Testis (tissue), 3 donors: ENCODE results near the gene NUP88. TPM values are rescaled to one million over a fixed set of nuclear protein-coding genes. Genes with fewer than 3 reads are reported as not detected.

Experiments
- DNase-seq: peaks from one replicate; pipeline ENCODE4 v3.0.0-alpha.2; 2019
- H3K27ac ChIP-seq, 2 donors: fragments of 200-600 bp; sonication (generic); one replicate each; pipeline ENCODE4 v1.5.1; 2019
- H3K27me3 ChIP-seq: fragments of 200-600 bp; sonication (generic); one replicate; pipeline ENCODE4 v1.5.1; 2019
- H3K36me3 ChIP-seq: fragments of 200-600 bp; sonication (generic); one replicate; pipeline ENCODE4 v1.5.1; 2017; ENCODE audit warnings: low read depth; ENCODE audit errors: missing control alignments
- H3K4me1 ChIP-seq: fragments of 200-600 bp; sonication (generic); one replicate; pipeline ENCODE4 v1.5.1; 2019
- H3K4me3 ChIP-seq, 2 donors: fragments of 200-600 bp; sonication (generic); one replicate each; pipeline ENCODE4 v1.5.1; 2017 to 2019
- H3K9me3 ChIP-seq: fragments of 200-600 bp; sonication (generic); one replicate; pipeline ENCODE4 v1.5.1; 2017
- POLR2A ChIP-seq: fragments of 450-650 bp; IDR thresholded peaks from one replicate; pipeline ENCODE4 v1.6.1; 2017; ENCODE audit warnings: antibody characterized with exemption, mild to moderate bottlenecking, moderate library complexity
- WGBS, 2 donors: methylation state at CpG; one replicate each; pipeline ENCODE4 v1.1.5; 2018; 5-methylcytosine and 5-hydroxymethylcytosine counted together
- intact Hi-C: fragments of 100-400 bp; cut with DNase I; formaldehyde crosslinking; loops from one replicate; pipeline ENCODE4 v1.15.1; 2023; ENCODE audit warnings: low total_unique reads
- polyA plus RNA-seq: library from polyadenylated mRNA; stranded (reverse); fragments of 350-450 nt; fragmentation: Illumina TruSeq; extraction: RNeasy Lipid Tissue Mini Kit (QIAGEN cat#74804); gene quantifications from one replicate; pipeline ENCODE4 v1.2.3, GENCODE V29; 2014; ENCODE audit warnings: low read depth, low replicate concordance; ENCODE audit not compliant: insufficient read depth
- total RNA-seq, 2 donors: library from RNA; depleted of rRNA; stranded (reverse); fragments of >200 nt; gene quantifications; one replicate each; pipeline ENCODE4 v1.2.3, GENCODE V29; 2016
- TF ChIP-seq, protein P1 (sequence below), 3 experiments: fragments of 450-650 bp in 2 of 3; fragments of 200-600 bp in 1 of 3; sonication (generic) in 1 of 3; IDR thresholded peaks; one replicate each; pipeline ENCODE4 v1.5.1; 2016 to 2019; ENCODE audit warnings: antibody characterized with exemption in 3 of 3, mild to moderate bottlenecking in 2 of 3, moderate library complexity in 1 of 3

The NUP88 gene
- total and polyA plus RNA-seq, 3 donors from 2014 or later = 196 to 234 (median 211) TPM

DNA sequence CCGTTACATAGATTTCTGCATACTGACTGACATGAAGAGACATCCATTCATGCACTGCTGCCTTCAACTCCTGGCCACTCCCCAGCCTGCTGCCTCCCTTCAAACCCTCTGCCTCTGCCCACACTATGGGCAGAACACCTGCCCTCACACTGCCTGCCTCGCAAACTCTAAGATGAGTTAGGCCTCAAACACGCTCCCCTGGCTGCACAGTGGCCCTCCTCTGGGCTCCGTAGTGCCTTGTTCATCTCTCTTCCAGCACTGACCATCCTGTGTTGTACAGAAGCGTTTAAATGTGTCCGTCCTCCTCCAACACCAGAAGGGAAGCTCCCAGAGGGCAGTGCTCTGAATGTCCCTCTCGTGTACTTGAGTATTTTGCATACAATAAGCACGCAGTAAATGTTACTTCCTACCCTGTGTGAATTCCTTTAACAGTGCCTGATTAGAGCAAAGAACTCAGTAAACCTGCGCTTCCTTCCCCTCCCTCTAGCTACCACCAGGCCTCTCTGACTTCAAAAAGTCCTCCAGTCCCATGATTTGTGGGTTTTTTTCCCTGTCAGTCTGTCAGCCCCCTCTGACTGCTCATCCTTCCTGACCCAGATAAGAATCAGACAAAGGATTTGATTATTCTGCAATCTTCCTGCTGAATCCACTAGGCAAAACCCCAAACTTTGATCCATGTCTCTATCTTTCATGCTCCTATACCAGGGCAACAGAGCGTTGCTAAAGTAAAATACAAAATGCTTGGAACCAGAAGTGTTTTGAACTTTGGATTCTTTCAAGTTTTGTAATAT is 45.5 kb upstream of the NUP88 start:
- WGBS, 2 donors = 85 to 90% methylated on average over 10 of the region's 10 CpGs
- intact Hi-C loops = no loop called here
- DNase-seq = no peak
- Histone ChIP-seq H3K4me1 (peaks cover 10% of the 10 kb centered on the region), H3K4me3 (no peak overlapping the region), H3K27ac (no peak overlapping the region), H3K36me3 (no peaks in the 10 kb centered on the region), H3K9me3 (no peaks in the 10 kb centered on the region), H3K27me3 (no peaks in the 10 kb centered on the region)
- TF ChIP-seq POLR2A = no peak
- TF ChIP-seq, protein P1, sequence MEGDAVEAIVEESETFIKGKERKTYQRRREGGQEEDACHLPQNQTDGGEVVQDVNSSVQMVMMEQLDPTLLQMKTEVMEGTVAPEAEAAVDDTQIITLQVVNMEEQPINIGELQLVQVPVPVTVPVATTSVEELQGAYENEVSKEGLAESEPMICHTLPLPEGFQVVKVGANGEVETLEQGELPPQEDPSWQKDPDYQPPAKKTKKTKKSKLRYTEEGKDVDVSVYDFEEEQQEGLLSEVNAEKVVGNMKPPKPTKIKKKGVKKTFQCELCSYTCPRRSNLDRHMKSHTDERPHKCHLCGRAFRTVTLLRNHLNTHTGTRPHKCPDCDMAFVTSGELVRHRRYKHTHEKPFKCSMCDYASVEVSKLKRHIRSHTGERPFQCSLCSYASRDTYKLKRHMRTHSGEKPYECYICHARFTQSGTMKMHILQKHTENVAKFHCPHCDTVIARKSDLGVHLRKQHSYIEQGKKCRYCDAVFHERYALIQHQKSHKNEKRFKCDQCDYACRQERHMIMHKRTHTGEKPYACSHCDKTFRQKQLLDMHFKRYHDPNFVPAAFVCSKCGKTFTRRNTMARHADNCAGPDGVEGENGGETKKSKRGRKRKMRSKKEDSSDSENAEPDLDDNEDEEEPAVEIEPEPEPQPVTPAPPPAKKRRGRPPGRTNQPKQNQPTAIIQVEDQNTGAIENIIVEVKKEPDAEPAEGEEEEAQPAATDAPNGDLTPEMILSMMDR (IDR thresholded peaks at IDR 0.05) = no peak

DNA sequence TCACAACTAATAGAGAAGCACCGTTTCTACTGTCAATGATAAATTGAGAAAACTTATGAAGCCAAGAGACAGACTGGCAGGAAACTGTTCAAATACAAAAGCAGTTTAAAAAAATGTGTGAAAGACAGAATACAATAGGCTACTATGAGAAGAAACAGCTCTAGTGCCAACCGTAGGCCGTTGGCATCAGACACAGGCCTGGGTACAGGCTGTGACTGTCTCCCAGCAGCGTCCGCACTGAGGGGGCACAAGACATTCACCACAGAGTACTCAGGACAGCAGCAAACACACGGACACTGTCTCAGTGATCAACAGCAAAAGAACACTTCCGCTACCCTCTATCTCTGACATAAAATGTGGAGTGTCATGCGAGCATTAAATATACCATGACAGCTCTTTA is 27.3 kb upstream of the NUP88 start:
- Histone ChIP-seq H3K4me3 (no peak overlapping the region), H3K4me1 (no peaks in the 10 kb centered on the region), H3K36me3 (no peaks in the 10 kb centered on the region), H3K9me3 (no peaks in the 10 kb centered on the region), H3K27ac (no peak overlapping the region), H3K27me3 (no peaks in the 10 kb centered on the region)
- peak; percentile 56 for DNase-seq
- intact Hi-C loops = no loop called here
- no peak for TF ChIP-seq POLR2A
- TF ChIP-seq, protein P1 (IDR thresholded peaks at IDR 0.05) = no peak
- WGBS, 2 donors = 66 to 68% methylated on average over 8 of the region's 8 CpGs

DNA sequence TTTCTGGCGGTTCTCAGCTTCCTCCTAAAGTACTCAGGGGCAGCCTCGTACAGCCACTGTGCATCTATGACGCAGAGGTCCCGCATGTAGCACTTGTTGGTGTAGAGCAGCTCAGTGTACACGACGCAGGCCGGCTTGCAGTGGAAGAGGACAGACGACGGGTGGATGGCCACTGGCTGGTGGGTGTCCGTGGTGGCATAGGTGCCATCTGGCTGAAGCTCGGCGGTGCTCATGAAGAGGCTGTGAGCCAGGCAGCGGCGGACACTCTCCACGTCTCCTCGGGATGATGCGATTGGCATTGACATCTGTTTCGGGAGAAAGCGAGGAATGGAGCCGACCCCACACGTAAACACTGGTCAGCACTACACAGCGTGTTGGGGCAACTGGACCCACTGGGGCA is 24.7 kb upstream of the NUP88 start:
- H3K4me3 ChIP-seq = no peak overlapping the region
- no peaks in the 10 kb centered on the region for H3K4me1 ChIP-seq
- no peak for DNase-seq
- no peak overlapping the region for H3K27ac ChIP-seq
- TF ChIP-seq, protein P1 (IDR thresholded peaks at IDR 0.05) = no peak
- TF ChIP-seq POLR2A = no peak
- no peaks in the 10 kb centered on the region for H3K36me3 ChIP-seq
- intact Hi-C loops = no loop called here
- no peaks in the 10 kb centered on the region for H3K27me3 ChIP-seq
- WGBS, 2 donors = 91 to 97% methylated on average over 20 to 22 of the region's 22 CpGs
- H3K9me3 ChIP-seq = no peaks in the 10 kb centered on the region

DNA sequence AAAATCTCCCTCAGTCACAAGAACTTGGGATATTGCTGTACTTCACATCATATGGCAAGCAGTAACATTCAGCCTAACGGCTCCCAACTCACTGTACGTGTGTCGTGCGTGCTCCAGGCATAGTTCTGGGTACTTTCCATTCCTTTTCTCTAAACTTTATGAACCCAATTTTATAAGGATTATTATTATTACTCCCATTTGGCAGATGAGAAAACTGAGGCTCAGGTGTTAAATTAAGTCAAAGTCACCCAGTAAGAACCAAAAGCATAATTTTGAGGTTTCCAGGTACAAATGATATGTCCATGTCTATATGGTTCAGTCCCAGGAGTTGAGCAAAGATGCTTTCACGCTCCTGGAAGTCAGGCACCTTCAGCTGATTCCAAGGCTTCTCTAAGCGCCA is 24.3 kb upstream of the NUP88 start:
- H3K9me3 ChIP-seq = no peaks in the 10 kb centered on the region
- DNase-seq = no peak
- no peaks in the 10 kb centered on the region for H3K4me1 ChIP-seq
- H3K36me3 ChIP-seq = no peaks in the 10 kb centered on the region
- H3K27me3 ChIP-seq = no peaks in the 10 kb centered on the region
- no peak overlapping the region for H3K4me3 ChIP-seq
- intact Hi-C loops = no loop called here
- TF ChIP-seq, protein P1 (IDR thresholded peaks at IDR 0.05) = no peak
- no peak for TF ChIP-seq POLR2A
- H3K27ac ChIP-seq = no peak overlapping the region
- 92 to 95% methylated on average over 6 of the region's 6 CpGs for WGBS, 2 donors

DNA sequence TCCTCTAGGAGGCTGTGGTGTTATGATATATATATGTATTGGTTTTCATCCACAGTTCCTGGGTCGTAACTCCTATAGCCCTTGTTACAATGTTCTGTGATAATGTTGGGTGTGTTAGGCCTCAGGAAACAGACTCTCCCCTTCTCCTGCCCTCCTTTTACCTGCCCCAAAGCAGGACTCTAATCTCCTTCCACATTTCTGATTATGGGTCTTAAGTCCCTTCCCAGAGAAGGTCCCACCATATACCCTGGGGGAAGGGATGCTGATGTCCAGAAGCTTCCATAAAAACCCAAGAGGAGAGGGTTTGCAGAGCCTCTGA is 19.9 kb upstream of the NUP88 start:
- TF ChIP-seq, protein P1 (IDR thresholded peaks at IDR 0.05) = no peak
- TF ChIP-seq POLR2A = no peak

More for the DNA sequence above, 19.9 kb upstream of the NUP88 start:
- H3K9me3 ChIP-seq = no peaks in the 10 kb centered on the region
- WGBS, 2 donors = 8 to 12% methylated on average over 1 of the region's 1 CpG
- DNase-seq = no peak
- H3K4me1 ChIP-seq = peaks cover 13% of the 10 kb centered on the region
- no peaks in the 10 kb centered on the region for H3K36me3 ChIP-seq
- intact Hi-C loops = no loop called here
- peak overlapping the region in 1 of 2 donors; percentile 66 for H3K27ac ChIP-seq
- no peaks in the 10 kb centered on the region for H3K27me3 ChIP-seq
- peak overlapping the region; percentile 79 to 96 for H3K4me3 ChIP-seq
